A549 treated with dexamethasone at 1 μM for 4 hours (cell line): ENCODE data around the gene AWAT1. TPM values are rescaled to one million over a fixed set of nuclear protein-coding genes. Genes with fewer than 3 reads are reported as not detected.

Source experiments
- total RNA-seq: library from RNA; stranded (reverse); fragments of 200-300 nt; extraction: Qiagen RNA extraction; gene quantifications from 5 replicates; pipeline ENCODE4 v1.2.3, GENCODE V29; 2022

AWAT1 gene
- total RNA-seq, result not detected in 5 replicates

GRCh38 chrX:70234355-70234754 is at the start of gene AWAT1:
AWAT1 (plus strand) TSS chrX:70234655; CDS start chrX:70234696, 41 bp downstream.

GRCh38 chrX:70260104-70260503 is 25.6 kb downstream of the AWAT1 start, which contains the start of gene P2RY4:
P2RY4 (minus strand) TSS chrX:70260204; CDS start chrX:70259624, 580 bp downstream.

GRCh38 chrX:70268034-70268433 is 33.6 kb downstream of the AWAT1 start, which contains the start of gene ARR3:
ARR3 (plus strand) TSS chrX:70268334; CDS start chrX:70269386, 1,052 bp downstream.

GRCh38 chrX:70281951-70282350 is 47.5 kb downstream of the AWAT1 start, which contains the start of gene RAB41:
RAB41 (plus strand) TSS chrX:70282172; CDS start chrX:70282218, 46 bp downstream.

Other genes with a start within 250 kb of the AWAT1 start
- not detected in 5 replicates for gene AWAT2, start 184.7 kb upstream of the AWAT1 start, total RNA-seq
- gene OTUD6A, start 172.2 kb upstream of the AWAT1 start, total RNA-seq, result not detected in 5 replicates
- gene IGBP1, start 101.2 kb upstream of the AWAT1 start, total RNA-seq, result 59.9 to 70.4 TPM (median 64.4 TPM) in 5 replicates
- not detected in 5 replicates for gene DGAT2L6, start 57.2 kb upstream of the AWAT1 start, total RNA-seq
- not detected in 5 replicates for gene P2RY4, start 25.5 kb downstream of the AWAT1 start, total RNA-seq
- gene ARR3, start 33.7 kb downstream of the AWAT1 start, total RNA-seq, result not detected in 5 replicates
- not detected in 5 replicates for gene RAB41, start 47.5 kb downstream of the AWAT1 start, total RNA-seq
- gene PDZD11, start 55.3 kb downstream of the AWAT1 start, total RNA-seq, result 87.1 to 110 TPM (median 90.8 TPM) in 5 replicates
- gene KIF4A, start 55.4 kb downstream of the AWAT1 start, total RNA-seq, result 23.8 to 29.9 TPM (median 27.9 TPM) in 5 replicates
- 0.03 to 0.11 TPM (median 0.07 TPM) in 5 replicates for gene GDPD2, start 188.7 kb downstream of the AWAT1 start, total RNA-seq
- gene DLG3, start 210.2 kb downstream of the AWAT1 start, total RNA-seq, result 5.0 to 9.5 TPM (median 8.4 TPM) in 5 replicates